Measurements from ENCODE around the gene SMLR1.

SMLR1 gene

GRCh38 chr6:130826442-130827246, 562 bp upstream of the SMLR1 start:
- no peaks in the 10 kb centered on the region for H3K27me3 ChIP-seq (ENCODE audit: low read depth, low read length)
- no peak overlapping the region for H3K27ac ChIP-seq (ENCODE audit: low read length)
- no peaks in the 10 kb centered on the region for H3K9me3 ChIP-seq (ENCODE audit: control insufficient read depth in 1 of 2, low read length in 2 of 2)
- H3K4me3 ChIP-seq (ENCODE audit: low read depth in 1 of 2, low read length in 2 of 2): no peak overlapping the region
- no peaks in the 10 kb centered on the region for H3K4me1 ChIP-seq (ENCODE audit: control insufficient read depth in 1 of 2, insufficient read depth in 2 of 2, low read length in 2 of 2)
- H3K36me3 ChIP-seq (ENCODE audit: control insufficient read depth in 1 of 2, insufficient read depth in 2 of 2, low read length in 2 of 2): no peaks in the 10 kb centered on the region

- Histone ChIP-seq H3K4me1 (ENCODE audit: control insufficient read depth in 1 of 2, insufficient read depth in 2 of 2, low read length in 2 of 2) (no peaks in the 10 kb centered on the region), H3K27ac (ENCODE audit: low read length) (no peak overlapping the region), H3K4me3 (ENCODE audit: low read depth in 1 of 2, low read length in 2 of 2) (no peak overlapping the region), H3K9me3 (ENCODE audit: control insufficient read depth in 1 of 2, low read length in 2 of 2) (no peaks in the 10 kb centered on the region), H3K36me3 (ENCODE audit: control insufficient read depth in 1 of 2, insufficient read depth in 2 of 2, low read length in 2 of 2) (no peaks in the 10 kb centered on the region), H3K27me3 (ENCODE audit: low read depth, low read length) (no peaks in the 10 kb centered on the region)
Observed at GRCh38 chr6:130829333-130829910, 2.2 kb downstream of the SMLR1 start.

- no peaks in the 10 kb centered on the region for H3K36me3 ChIP-seq (ENCODE audit: control insufficient read depth in 1 of 2, insufficient read depth in 2 of 2, low read length in 2 of 2)
- no peak overlapping the region for H3K4me3 ChIP-seq (ENCODE audit: low read depth in 1 of 2, low read length in 2 of 2)
- H3K27ac ChIP-seq (ENCODE audit: low read length): no peak overlapping the region
- no peaks in the 10 kb centered on the region for H3K4me1 ChIP-seq (ENCODE audit: control insufficient read depth in 1 of 2, insufficient read depth in 2 of 2, low read length in 2 of 2)
- H3K9me3 ChIP-seq (ENCODE audit: control insufficient read depth in 1 of 2, low read length in 2 of 2): no peaks in the 10 kb centered on the region
- no peaks in the 10 kb centered on the region for H3K27me3 ChIP-seq (ENCODE audit: low read depth, low read length)
Observed at GRCh38 chr6:130831607-130832006, 4.4 kb downstream of the SMLR1 start.

- Histone ChIP-seq H3K36me3 (ENCODE audit: control insufficient read depth in 1 of 2, insufficient read depth in 2 of 2, low read length in 2 of 2) (no peaks in the 10 kb centered on the region), H3K9me3 (ENCODE audit: control insufficient read depth in 1 of 2, low read length in 2 of 2) (no peaks in the 10 kb centered on the region), H3K27me3 (ENCODE audit: low read depth, low read length) (no peaks in the 10 kb centered on the region), H3K27ac (ENCODE audit: low read length) (no peak overlapping the region), H3K4me1 (ENCODE audit: control insufficient read depth in 1 of 2, insufficient read depth in 2 of 2, low read length in 2 of 2) (no peaks in the 10 kb centered on the region), H3K4me3 (ENCODE audit: low read depth in 1 of 2, low read length in 2 of 2) (no peak overlapping the region)
Observed at GRCh38 chr6:130833569-130833968, 6.4 kb downstream of the SMLR1 start.

GRCh38 chr6:130834482-130835251, 7.5 kb downstream of the SMLR1 start:
- no peaks in the 10 kb centered on the region for H3K4me1 ChIP-seq (ENCODE audit: control insufficient read depth in 1 of 2, insufficient read depth in 2 of 2, low read length in 2 of 2)
- no peak overlapping the region for H3K27ac ChIP-seq (ENCODE audit: low read length)
- no peaks in the 10 kb centered on the region for H3K27me3 ChIP-seq (ENCODE audit: low read depth, low read length)
- no peak overlapping the region for H3K4me3 ChIP-seq (ENCODE audit: low read depth in 1 of 2, low read length in 2 of 2)
- H3K9me3 ChIP-seq (ENCODE audit: control insufficient read depth in 1 of 2, low read length in 2 of 2): no peaks in the 10 kb centered on the region
- H3K36me3 ChIP-seq (ENCODE audit: control insufficient read depth in 1 of 2, insufficient read depth in 2 of 2, low read length in 2 of 2): peaks cover 0 to 3% of the 10 kb centered on the region in 2 donors

- Histone ChIP-seq H3K27me3 (ENCODE audit: low read depth, low read length) (no peaks in the 10 kb centered on the region), H3K4me1 (ENCODE audit: control insufficient read depth in 1 of 2, insufficient read depth in 2 of 2, low read length in 2 of 2) (peaks cover 0 to 1% of the 10 kb centered on the region in 2 donors), H3K36me3 (ENCODE audit: control insufficient read depth in 1 of 2, insufficient read depth in 2 of 2, low read length in 2 of 2) (peaks cover 0 to 8% of the 10 kb centered on the region in 2 donors), H3K9me3 (ENCODE audit: control insufficient read depth in 1 of 2, low read length in 2 of 2) (no peaks in the 10 kb centered on the region), H3K4me3 (ENCODE audit: low read depth in 1 of 2, low read length in 2 of 2) (no peak overlapping the region), H3K27ac (ENCODE audit: low read length) (no peak overlapping the region)
Observed at GRCh38 chr6:130836055-130836640, 8.9 kb downstream of the SMLR1 start.

GRCh38 chr6:130837067-130837466, 9.9 kb downstream of the SMLR1 start:
- H3K27ac ChIP-seq (ENCODE audit: low read length): no peak overlapping the region
- peaks cover 0 to 4% of the 10 kb centered on the region in 2 donors for H3K4me1 ChIP-seq (ENCODE audit: control insufficient read depth in 1 of 2, insufficient read depth in 2 of 2, low read length in 2 of 2)

GRCh38 chr6:130838250-130838860, 11.1 kb downstream of the SMLR1 start:
- Histone ChIP-seq H3K4me1 (ENCODE audit: control insufficient read depth in 1 of 2, insufficient read depth in 2 of 2, low read length in 2 of 2) (peaks cover 0 to 4% of the 10 kb centered on the region in 2 donors), H3K4me3 (ENCODE audit: low read depth in 1 of 2, low read length in 2 of 2) (no peak overlapping the region), H3K9me3 (ENCODE audit: control insufficient read depth in 1 of 2, low read length in 2 of 2) (no peaks in the 10 kb centered on the region), H3K36me3 (ENCODE audit: control insufficient read depth in 1 of 2, insufficient read depth in 2 of 2, low read length in 2 of 2) (peaks cover 0 to 8% of the 10 kb centered on the region in 2 donors), H3K27ac (ENCODE audit: low read length) (no peak overlapping the region), H3K27me3 (ENCODE audit: low read depth, low read length) (no peaks in the 10 kb centered on the region)

More at GRCh38 chr6:130837067-130837466, 9.9 kb downstream of the SMLR1 start:
- H3K36me3 ChIP-seq (ENCODE audit: control insufficient read depth in 1 of 2, insufficient read depth in 2 of 2, low read length in 2 of 2): peaks cover 0 to 8% of the 10 kb centered on the region in 2 donors
- H3K27me3 ChIP-seq (ENCODE audit: low read depth, low read length): no peaks in the 10 kb centered on the region
- no peak overlapping the region for H3K4me3 ChIP-seq (ENCODE audit: low read depth in 1 of 2, low read length in 2 of 2)
- no peaks in the 10 kb centered on the region for H3K9me3 ChIP-seq (ENCODE audit: control insufficient read depth in 1 of 2, low read length in 2 of 2)

GRCh38 chr6:130838951-130839350, 11.7 kb downstream of the SMLR1 start:
- Histone ChIP-seq H3K4me1 (ENCODE audit: control insufficient read depth in 1 of 2, insufficient read depth in 2 of 2, low read length in 2 of 2) (peaks cover 0 to 4% of the 10 kb centered on the region in 2 donors), H3K4me3 (ENCODE audit: low read depth in 1 of 2, low read length in 2 of 2) (no peak overlapping the region), H3K36me3 (ENCODE audit: control insufficient read depth in 1 of 2, insufficient read depth in 2 of 2, low read length in 2 of 2) (peaks cover 0 to 8% of the 10 kb centered on the region in 2 donors), H3K27me3 (ENCODE audit: low read depth, low read length) (no peaks in the 10 kb centered on the region), H3K27ac (ENCODE audit: low read length) (no peak overlapping the region), H3K9me3 (ENCODE audit: control insufficient read depth in 1 of 2, low read length in 2 of 2) (no peaks in the 10 kb centered on the region)

- Histone ChIP-seq H3K36me3 (ENCODE audit: control insufficient read depth in 1 of 2, insufficient read depth in 2 of 2, low read length in 2 of 2) (peaks cover 0 to 8% of the 10 kb centered on the region in 2 donors), H3K4me3 (ENCODE audit: low read depth in 1 of 2, low read length in 2 of 2) (no peak overlapping the region), H3K27ac (ENCODE audit: low read length) (no peak overlapping the region), H3K4me1 (ENCODE audit: control insufficient read depth in 1 of 2, insufficient read depth in 2 of 2, low read length in 2 of 2) (peaks cover 0 to 4% of the 10 kb centered on the region in 2 donors), H3K9me3 (ENCODE audit: control insufficient read depth in 1 of 2, low read length in 2 of 2) (no peaks in the 10 kb centered on the region), H3K27me3 (ENCODE audit: low read depth, low read length) (no peaks in the 10 kb centered on the region)
Observed at GRCh38 chr6:130839379-130839778, 12.2 kb downstream of the SMLR1 start.
